Activated naive CD4-positive, alpha-beta T cell treated with anti-CD3 and anti-CD28 coated beads, Interleukin-2, amount 50 U/mL, for 16 hours (primary cell): ENCODE data around the gene SLK.

Experiments
- DNase-seq: peaks from one replicate; pipeline ENCODE4 v3.0.0-alpha.2; 2020

The SLK gene

GRCh38 chr10:103942866-103943265 is 24.1 kb upstream of the SLK start:
- no peak for DNase-seq

- no peak for DNase-seq
These were observed 19.0 kb upstream of the SLK start for GRCh38 chr10:103947799-103948516.

GRCh38 chr10:103949728-103950127 is 17.2 kb upstream of the SLK start:
- no peak for DNase-seq

GRCh38 chr10:103951183-103951582 is 15.8 kb upstream of the SLK start:
- no peak for DNase-seq

DNA sequence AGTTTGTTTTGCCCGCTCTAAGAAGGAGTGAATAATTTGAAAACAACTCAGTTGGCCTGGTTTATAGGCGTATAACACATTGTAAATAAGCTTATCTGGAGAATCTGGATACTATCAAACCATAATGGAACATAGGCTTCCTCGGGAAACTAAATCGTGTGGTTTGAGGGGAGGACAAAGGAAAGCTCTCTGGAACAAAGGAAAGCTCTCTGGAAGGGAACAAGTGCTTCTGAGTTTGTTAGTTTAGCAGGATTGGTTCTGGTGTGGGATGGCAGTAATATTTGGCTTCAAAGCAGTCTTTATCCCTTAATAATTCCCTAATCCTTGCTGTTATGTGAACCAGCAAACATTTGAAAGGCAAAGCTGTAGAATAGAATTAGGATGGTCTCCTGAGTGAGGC is 15.0 kb upstream of the SLK start:
- no peak for DNase-seq

DNA sequence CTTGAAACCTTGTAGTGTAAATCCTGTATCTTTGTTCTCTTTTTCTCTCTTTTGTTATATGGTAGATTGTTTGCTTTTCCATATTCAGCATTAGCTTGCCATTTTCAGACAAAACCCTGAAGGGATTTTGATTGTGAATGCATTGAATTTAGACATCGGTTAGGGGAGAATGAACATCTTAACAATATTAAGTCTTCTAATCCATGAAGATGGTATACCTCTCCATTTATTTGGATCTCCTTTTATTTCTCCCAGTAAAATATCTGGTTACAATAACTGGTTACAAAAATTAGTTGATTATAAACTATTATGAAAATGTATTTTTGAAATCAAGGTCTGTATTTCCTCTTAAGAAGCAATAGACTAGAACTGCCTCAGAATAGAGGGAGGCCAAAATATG is 12.4 kb upstream of the SLK start:
- no peak for DNase-seq

GRCh38 chr10:103958996-103959395 is 7.9 kb upstream of the SLK start:
- no peak for DNase-seq

- no peak for DNase-seq
These were observed 6.8 kb upstream of the SLK start for GRCh38 chr10:103960103-103960502.

GRCh38 chr10:103967448-103968071 is 620 bp downstream of the SLK start:
- DNase-seq, result no peak

DNA sequence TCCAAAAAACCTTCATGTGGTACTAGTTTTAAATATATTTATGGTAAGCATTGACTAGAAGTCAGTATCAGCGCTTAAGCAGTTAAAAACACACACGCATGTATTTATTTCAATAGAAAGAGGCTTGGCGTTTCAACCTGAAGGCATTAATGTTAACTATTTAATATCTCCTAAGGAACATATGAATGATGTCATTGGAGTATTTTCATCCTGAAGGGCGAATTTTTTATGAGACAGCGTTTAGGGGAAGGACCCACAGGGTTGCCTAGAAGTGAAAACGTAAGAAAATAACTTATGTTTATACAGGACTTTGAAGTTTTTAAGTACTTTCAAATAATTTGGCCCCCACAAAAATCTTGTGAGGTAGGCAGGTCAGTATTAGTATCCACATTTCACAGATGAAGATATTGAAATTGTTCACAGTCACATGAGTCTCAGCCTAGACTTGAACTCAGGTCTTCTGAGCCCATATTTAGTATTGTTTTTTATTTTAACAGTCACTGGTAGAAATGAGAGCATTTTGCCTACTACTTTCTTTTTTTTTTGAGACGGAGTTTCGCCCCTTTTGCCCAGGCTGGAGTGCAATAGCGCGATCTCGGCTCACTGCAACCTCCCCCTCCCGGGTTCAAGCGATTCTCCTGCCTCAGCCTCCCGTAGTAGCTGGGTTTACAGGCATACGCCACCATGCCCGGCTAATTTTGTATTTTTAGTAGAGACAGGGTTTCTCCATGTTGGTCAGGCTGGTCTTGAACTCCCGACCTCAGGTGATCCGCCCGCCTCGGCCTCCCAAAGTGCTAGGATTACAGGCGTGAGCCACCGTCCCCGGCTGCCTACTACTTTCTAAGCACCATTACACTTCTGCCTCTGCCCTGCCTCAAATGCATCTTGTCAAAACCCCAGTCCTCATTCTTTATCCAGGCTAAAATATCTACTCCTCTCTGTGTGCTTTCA is 1.8 kb downstream of the SLK start:
- DNase-seq, result no peak

GRCh38 chr10:103969436-103969835 is 2.5 kb downstream of the SLK start:
- DNase-seq, result no peak

DNA sequence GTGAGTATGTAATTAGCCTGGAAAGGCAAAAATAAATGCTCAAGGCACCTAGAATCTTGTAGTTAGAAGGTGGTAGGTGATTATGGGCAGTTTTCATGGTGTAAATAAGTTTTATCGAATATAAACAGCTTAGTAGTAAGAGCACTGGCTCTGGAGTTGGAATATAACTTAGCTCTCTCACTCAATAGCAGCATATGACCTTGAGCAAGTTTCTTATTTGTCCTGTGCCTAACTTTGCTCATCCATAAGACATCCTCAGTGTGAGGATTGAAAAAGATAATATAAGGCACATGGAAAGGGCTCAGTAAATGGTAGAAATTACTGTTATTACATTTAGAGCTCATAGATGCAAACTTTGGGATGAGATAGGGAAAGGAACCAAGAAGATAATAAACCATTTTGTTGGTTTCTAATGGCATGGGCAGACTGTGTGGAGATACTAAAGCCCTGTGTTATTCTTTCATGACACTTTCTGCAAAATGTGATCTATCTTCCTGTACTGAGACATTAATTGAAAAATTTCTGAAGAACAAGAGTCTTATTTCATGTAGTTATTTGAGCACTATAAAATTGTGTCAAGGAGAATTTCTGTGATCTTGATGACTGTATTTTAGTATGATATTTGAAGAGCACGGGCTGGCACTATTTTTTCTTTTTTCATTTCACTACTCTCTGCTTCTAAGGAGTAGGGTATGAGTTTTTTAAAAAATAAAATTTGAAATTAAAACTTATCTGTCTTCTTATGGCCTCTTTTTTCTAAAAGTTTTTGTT is 3.1 kb downstream of the SLK start:
- DNase-seq, result no peak

DNA sequence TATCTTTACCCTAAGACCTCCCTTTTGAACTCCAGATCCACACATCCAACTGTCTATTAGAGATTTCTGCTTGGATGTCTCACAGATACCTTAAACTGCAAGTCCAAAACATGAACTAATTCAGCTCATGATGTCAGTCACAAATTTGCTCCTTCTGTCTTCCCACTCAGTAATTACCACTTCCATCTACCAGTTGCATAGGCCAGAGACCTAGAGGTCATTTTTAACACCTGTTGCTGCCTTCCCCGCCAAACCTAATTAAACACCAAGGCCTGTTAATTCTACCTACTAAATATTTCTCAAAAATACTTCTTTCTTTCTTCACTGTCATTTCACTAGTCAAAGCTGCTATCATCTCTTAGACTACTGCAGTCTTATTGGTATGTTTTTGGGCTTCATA is 8.2 kb downstream of the SLK start:
- no peak for DNase-seq

DNA sequence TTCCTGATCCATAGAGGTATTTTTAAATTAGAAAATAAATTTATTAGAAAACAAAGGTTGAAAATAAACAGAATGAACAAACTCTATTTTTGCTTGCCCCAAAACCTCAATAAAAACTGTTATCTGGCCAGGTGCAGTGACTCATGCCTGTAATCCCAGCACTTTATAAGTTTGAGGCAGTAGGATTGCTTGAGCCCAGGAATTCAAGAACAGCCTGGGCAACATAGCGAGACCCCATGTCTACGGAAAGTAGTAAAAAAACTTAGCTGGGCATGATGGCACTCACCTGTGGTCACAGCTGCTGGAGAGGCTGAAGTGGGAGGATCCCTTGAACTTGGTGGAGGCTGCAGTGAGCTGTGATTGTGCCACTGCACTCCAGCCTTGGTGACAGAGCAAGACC is 10.3 kb downstream of the SLK start:
- DNase-seq, result no peak

DNA sequence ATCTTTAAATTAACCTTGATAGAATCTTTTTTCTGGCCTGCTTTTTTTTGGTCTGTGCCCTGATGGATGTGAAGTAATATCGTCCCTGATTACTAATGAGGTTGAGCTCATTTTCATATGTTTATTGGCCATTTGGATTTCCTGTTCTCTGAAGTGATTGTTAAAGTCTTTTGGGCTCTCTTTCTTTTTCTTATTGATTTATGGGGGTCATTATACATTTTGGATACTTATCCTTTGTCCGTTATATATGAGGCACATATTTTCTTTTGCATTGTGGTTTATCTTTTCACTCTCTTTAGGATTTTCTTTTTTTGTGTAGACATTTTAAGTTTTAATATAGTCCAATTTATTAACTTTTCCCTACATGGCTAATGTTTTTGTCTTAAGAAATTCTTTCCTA is 12.6 kb downstream of the SLK start:
- DNase-seq, result no peak

DNA sequence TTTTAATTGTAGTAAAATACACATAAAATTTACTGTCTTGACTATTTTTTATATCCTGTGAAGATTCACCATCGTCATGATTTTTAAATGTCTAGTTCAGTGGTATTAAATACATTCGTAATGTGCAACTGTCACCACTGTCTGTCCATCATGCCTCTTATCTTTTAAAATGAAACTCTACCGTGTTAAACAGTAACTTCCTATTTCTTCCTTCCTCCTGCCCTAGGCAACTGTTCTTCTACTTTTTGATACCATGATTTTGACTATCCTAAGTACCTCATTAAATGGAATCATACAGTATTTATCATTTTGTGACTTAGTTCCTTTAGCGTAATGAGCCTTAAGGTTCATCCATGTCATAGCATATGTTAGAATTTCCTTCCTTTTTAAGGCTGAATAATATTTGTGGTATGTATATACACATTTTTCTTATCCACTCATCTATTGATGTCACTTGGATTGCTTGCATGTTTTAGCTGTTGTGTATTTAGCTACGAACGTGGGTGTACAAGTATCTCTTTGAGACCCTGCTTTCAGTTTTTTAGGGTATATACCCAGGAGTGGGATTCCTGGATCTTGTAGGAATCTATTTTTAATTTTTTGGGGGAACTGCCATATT is 13.5 kb downstream of the SLK start:
- DNase-seq, result no peak

- DNase-seq, result no peak
These were observed 15.7 kb downstream of the SLK start for GRCh38 chr10:103982639-103983038.

- no peak for DNase-seq
These were observed 16.5 kb downstream of the SLK start for GRCh38 chr10:103983367-103983911.

GRCh38 chr10:103985726-103986125 is 18.8 kb downstream of the SLK start:
- no peak for DNase-seq

GRCh38 chr10:103986360-103986759 is 19.4 kb downstream of the SLK start:
- no peak for DNase-seq

DNA sequence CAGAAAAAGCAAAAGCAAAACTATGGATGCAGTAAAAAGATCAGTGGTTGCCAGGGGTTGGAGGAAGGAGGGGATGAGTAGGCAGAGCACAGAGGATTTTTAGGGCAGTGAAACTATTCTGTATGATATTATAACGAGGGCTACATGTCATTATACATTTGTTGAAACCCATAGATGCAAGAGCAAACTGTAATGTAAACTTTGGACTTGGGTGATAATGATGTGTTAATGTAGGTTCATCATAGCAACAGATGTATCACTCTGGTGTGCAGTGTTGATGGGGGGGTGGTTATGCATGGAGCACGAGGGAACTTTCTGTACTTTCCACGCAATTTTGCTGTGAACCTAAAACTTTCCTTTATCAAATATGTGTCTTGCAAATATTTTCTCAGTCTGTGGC is 23.2 kb downstream of the SLK start:
- DNase-seq, result no peak

- no peak for DNase-seq
These were observed 23.6 kb downstream of the SLK start for GRCh38 chr10:103990531-103990930.
